ENCODE data around the gene PSMD6.

PSMD6 gene

GRCh38 chr3:64023187-64023860, at the start of gene PSMD6:
Gene PSMD6, minus strand, starts transcription at chr3:64023494. Its CDS starts 75 bp downstream, at chr3:64023419.
- DNase-seq = peak; percentile 66

- no peak for DNase-seq
Measured at GRCh38 chr3:64072126-64072525, 48.8 kb upstream of the PSMD6 start.

GRCh38 chr3:64070704-64071103, 47.4 kb upstream of the PSMD6 start:
- DNase-seq = no peak

GRCh38 chr3:64067506-64068346, 44.4 kb upstream of the PSMD6 start:
- DNase-seq = no peak

- no peak for DNase-seq
Measured at GRCh38 chr3:64064804-64065203, 41.5 kb upstream of the PSMD6 start.

GRCh38 chr3:64063983-64064438, 40.7 kb upstream of the PSMD6 start:
- no peak for DNase-seq

- no peak for DNase-seq
Measured at GRCh38 chr3:64063207-64063982, 40.1 kb upstream of the PSMD6 start.

GRCh38 chr3:64061628-64062027, 38.3 kb upstream of the PSMD6 start:
- DNase-seq = no peak

GRCh38 chr3:64059484-64060175, 36.3 kb upstream of the PSMD6 start:
- DNase-seq = no peak

GRCh38 chr3:64058566-64058965, 35.3 kb upstream of the PSMD6 start:
- peak; percentile 61 for DNase-seq

- no peak for DNase-seq
Measured at GRCh38 chr3:64057231-64057630, 33.9 kb upstream of the PSMD6 start.

GRCh38 chr3:64056606-64057180, 33.4 kb upstream of the PSMD6 start:
- no peak for DNase-seq

GRCh38 chr3:64055076-64055475, 31.8 kb upstream of the PSMD6 start:
- no peak for DNase-seq

- no peak for DNase-seq
Measured at GRCh38 chr3:64054488-64054887, 31.2 kb upstream of the PSMD6 start.

- DNase-seq = no peak
Measured at GRCh38 chr3:64053581-64053980, 30.3 kb upstream of the PSMD6 start.

GRCh38 chr3:64053117-64053516, 29.8 kb upstream of the PSMD6 start:
- no peak for DNase-seq

- DNase-seq = no peak
Measured at GRCh38 chr3:64049832-64050231, 26.5 kb upstream of the PSMD6 start.

GRCh38 chr3:64049136-64049535, 25.8 kb upstream of the PSMD6 start:
- no peak for DNase-seq

GRCh38 chr3:64048631-64049061, 25.4 kb upstream of the PSMD6 start:
- DNase-seq = no peak

GRCh38 chr3:64047787-64048186, 24.5 kb upstream of the PSMD6 start:
- DNase-seq = no peak

- no peak for DNase-seq
Measured at GRCh38 chr3:64046996-64047594, 23.8 kb upstream of the PSMD6 start.

GRCh38 chr3:64046592-64046991, 23.3 kb upstream of the PSMD6 start:
- no peak for DNase-seq

All from NCI-H2227 treated with DMSO at 0.1 percent for 48 hours (cell line).